Epithelial cell of esophagus (primary cell): ENCODE data around the gene OR7E24.

ENCODE experiments used
- DNase-seq: peaks from one replicate; pipeline ENCODE4 v3.0.0; 2010; ENCODE audit warnings: low read depth
- H3K4me3 ChIP-seq: 2 replicates; pipeline ENCODE4 v1.5.1; 2011; ENCODE audit warnings: mild to moderate bottlenecking, low read length, control low read depth
- CTCF ChIP-seq: IDR thresholded peaks from 2 replicates; pipeline ENCODE4 v1.5.1; 2011; ENCODE audit warnings: low read depth, mild to moderate bottlenecking, low read length, control low read depth, inconsistent platforms; ENCODE audit not compliant: insufficient read depth; ENCODE audit errors: missing control alignments

OR7E24 gene

GRCh38 chr19:9296336-9296735 lies 45.6 kb downstream of the OR7E24 start:
- no peak overlapping the region for H3K4me3 ChIP-seq
- TF ChIP-seq CTCF: no peak
- no peak for DNase-seq
